WTC11 (cell line): ENCODE results near the gene CEBPG.

Experiments
- ATF1 ChIP-seq: sonication (generic); formaldehyde crosslinking; IDR thresholded peaks from 2 replicates; pipeline ENCODE4 v1.8.1; 2023; ENCODE audit warnings: mild to moderate bottlenecking, moderate library complexity, missing genetic modification reagents
- CBFB ChIP-seq: sonication (generic); formaldehyde crosslinking; IDR thresholded peaks from 2 replicates; pipeline ENCODE4 v1.8.1; 2022; ENCODE audit warnings: mild to moderate bottlenecking, low read depth, missing genetic modification reagents
- CREB1 ChIP-seq: sonication (generic); formaldehyde crosslinking; IDR thresholded peaks from 2 replicates; pipeline ENCODE4 v1.8.0; 2023; ENCODE audit warnings: mild to moderate bottlenecking, missing genetic modification reagents
- ERG ChIP-seq: fragments of 250-450 bp; sonication (Bioruptor Pico); IDR thresholded peaks from 2 replicates; pipeline ENCODE4 v1.8.0; 2021; ENCODE audit warnings: mild to moderate bottlenecking
- NR2C2 ChIP-seq: sonication (generic); formaldehyde crosslinking; IDR thresholded peaks from 2 replicates; pipeline ENCODE4 v1.8.0; 2022; ENCODE audit warnings: mild to moderate bottlenecking, missing genetic modification reagents
- SP1 ChIP-seq: sonication (generic); formaldehyde crosslinking; conservative IDR thresholded peaks from 2 replicates; pipeline ENCODE4 v1.8.1; 2022; ENCODE audit warnings: missing genetic modification reagents
- ZNF138 ChIP-seq: sonication (generic); formaldehyde crosslinking; conservative IDR thresholded peaks from 2 replicates; pipeline ENCODE4 v1.8.1; 2022; ENCODE audit warnings: mild to moderate bottlenecking, moderate library complexity, missing genetic modification reagents
- ZNF232 ChIP-seq: sonication (generic); formaldehyde crosslinking; IDR thresholded peaks from 2 replicates; pipeline ENCODE4 v1.8.0; 2022; ENCODE audit warnings: mild to moderate bottlenecking, missing genetic modification reagents
- TF ChIP-seq, protein P1 (sequence below): sonication (generic); formaldehyde crosslinking; IDR thresholded peaks from 2 replicates; pipeline ENCODE4 v1.8.0; 2022; ENCODE audit warnings: mild to moderate bottlenecking, missing genetic modification reagents
- TF ChIP-seq, protein P2 (sequence below): fragments of 200-600 bp; IDR thresholded peaks from 2 replicates; pipeline ENCODE4 v1.8.0; 2022; ENCODE audit warnings: antibody characterized with exemption
- TF ChIP-seq, protein P3 (sequence below): sonication (generic); formaldehyde crosslinking; IDR thresholded peaks from 2 replicates; pipeline ENCODE4 v1.8.1; 2023; ENCODE audit warnings: mild to moderate bottlenecking, missing genetic modification reagents, moderate library complexity
- TF ChIP-seq, protein P4 (sequence below): sonication (generic); formaldehyde crosslinking; IDR thresholded peaks from 2 replicates; pipeline ENCODE4 v1.8.1; 2022; ENCODE audit warnings: missing genetic modification reagents, borderline replicate concordance
- TF ChIP-seq, protein P5 (sequence below): fragments of 250-450 bp; sonication (Bioruptor Pico); IDR thresholded peaks from 2 replicates; pipeline ENCODE4 v2.1.2; 2022; ENCODE audit warnings: mild to moderate bottlenecking, moderate library complexity

- TF ChIP-seq ZNF232 (CRISPR knock-in tag): no peak
- TF ChIP-seq ATF1 (CRISPR knock-in tag): no peak
- TF ChIP-seq, protein P1, sequence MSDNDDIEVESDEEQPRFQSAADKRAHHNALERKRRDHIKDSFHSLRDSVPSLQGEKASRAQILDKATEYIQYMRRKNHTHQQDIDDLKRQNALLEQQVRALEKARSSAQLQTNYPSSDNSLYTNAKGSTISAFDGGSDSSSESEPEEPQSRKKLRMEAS (CRISPR knock-in tag): no peak; the same call in none of the 2 replicates
- no peak for TF ChIP-seq ZNF138 (CRISPR knock-in tag)
- no peak for TF ChIP-seq CREB1 (CRISPR knock-in tag)
- TF ChIP-seq, protein P2, sequence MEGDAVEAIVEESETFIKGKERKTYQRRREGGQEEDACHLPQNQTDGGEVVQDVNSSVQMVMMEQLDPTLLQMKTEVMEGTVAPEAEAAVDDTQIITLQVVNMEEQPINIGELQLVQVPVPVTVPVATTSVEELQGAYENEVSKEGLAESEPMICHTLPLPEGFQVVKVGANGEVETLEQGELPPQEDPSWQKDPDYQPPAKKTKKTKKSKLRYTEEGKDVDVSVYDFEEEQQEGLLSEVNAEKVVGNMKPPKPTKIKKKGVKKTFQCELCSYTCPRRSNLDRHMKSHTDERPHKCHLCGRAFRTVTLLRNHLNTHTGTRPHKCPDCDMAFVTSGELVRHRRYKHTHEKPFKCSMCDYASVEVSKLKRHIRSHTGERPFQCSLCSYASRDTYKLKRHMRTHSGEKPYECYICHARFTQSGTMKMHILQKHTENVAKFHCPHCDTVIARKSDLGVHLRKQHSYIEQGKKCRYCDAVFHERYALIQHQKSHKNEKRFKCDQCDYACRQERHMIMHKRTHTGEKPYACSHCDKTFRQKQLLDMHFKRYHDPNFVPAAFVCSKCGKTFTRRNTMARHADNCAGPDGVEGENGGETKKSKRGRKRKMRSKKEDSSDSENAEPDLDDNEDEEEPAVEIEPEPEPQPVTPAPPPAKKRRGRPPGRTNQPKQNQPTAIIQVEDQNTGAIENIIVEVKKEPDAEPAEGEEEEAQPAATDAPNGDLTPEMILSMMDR: no peak
- TF ChIP-seq ERG: no peak
- TF ChIP-seq, protein P3, sequence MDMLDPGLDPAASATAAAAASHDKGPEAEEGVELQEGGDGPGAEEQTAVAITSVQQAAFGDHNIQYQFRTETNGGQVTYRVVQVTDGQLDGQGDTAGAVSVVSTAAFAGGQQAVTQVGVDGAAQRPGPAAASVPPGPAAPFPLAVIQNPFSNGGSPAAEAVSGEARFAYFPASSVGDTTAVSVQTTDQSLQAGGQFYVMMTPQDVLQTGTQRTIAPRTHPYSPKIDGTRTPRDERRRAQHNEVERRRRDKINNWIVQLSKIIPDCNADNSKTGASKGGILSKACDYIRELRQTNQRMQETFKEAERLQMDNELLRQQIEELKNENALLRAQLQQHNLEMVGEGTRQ (CRISPR knock-in tag): no peak
- TF ChIP-seq NR2C2 (CRISPR knock-in tag): no peak
- TF ChIP-seq SP1: no peak
- TF ChIP-seq, protein P4, sequence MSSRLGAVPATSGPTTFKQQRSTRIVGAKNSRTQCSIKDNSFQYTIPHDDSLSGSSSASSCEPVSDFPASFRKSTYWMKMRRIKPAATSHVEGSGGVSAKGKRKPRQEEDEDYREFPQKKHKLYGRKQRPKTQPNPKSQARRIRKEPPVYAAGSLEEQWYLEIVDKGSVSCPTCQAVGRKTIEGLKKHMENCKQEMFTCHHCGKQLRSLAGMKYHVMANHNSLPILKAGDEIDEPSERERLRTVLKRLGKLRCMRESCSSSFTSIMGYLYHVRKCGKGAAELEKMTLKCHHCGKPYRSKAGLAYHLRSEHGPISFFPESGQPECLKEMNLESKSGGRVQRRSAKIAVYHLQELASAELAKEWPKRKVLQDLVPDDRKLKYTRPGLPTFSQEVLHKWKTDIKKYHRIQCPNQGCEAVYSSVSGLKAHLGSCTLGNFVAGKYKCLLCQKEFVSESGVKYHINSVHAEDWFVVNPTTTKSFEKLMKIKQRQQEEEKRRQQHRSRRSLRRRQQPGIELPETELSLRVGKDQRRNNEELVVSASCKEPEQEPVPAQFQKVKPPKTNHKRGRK (CRISPR knock-in tag): no peak
- no peak for TF ChIP-seq CBFB (CRISPR knock-in tag)
- TF ChIP-seq, protein P5, sequence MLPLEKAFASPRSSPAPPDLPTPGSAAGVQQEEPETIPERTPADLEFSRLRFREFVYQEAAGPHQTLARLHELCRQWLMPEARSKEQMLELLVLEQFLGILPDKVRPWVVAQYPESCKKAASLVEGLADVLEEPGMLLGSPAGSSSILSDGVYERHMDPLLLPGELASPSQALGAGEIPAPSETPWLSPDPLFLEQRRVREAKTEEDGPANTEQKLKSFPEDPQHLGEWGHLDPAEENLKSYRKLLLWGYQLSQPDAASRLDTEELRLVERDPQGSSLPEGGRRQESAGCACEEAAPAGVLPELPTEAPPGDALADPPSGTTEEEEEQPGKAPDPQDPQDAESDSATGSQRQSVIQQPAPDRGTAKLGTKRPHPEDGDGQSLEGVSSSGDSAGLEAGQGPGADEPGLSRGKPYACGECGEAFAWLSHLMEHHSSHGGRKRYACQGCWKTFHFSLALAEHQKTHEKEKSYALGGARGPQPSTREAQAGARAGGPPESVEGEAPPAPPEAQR (CRISPR knock-in tag): no peak
Observed at GRCh38 chr19:33407140-33407551, 33.6 kb downstream of the CEBPG start.
